Spinal cord (tissue), 10 donors: Measurements from ENCODE around the gene MOB3A. TPM values are rescaled to one million over a fixed set of nuclear protein-coding genes. Genes with fewer than 3 reads are reported as not detected.
"Not testable (repeated sequence)": the region's sequence is repeated elsewhere in the genome, so short reads cannot be mapped to it uniquely, and the experiment has no call there.

Source experiments
- DNase-seq, 6 donors: peaks; one replicate each; pipeline versions ENCODE4 v3.0.0 to v3.0.0-alpha.2; 2013 to 2015; ENCODE audit warnings: low spot score in 6 of 6, low read depth in 4 of 6
- H3K27ac ChIP-seq: one replicate; pipeline ENCODE4 v1.5.1; 2013; ENCODE audit warnings: low read depth, low read length, control low read depth
- H3K27me3 ChIP-seq: one replicate; pipeline ENCODE4 v1.6.1; 2013; ENCODE audit warnings: low read length; ENCODE audit not compliant: control insufficient read depth, insufficient read depth
- H3K36me3 ChIP-seq: one replicate; pipeline ENCODE4 v1.6.1; 2013; ENCODE audit warnings: low read length; ENCODE audit not compliant: control insufficient read depth, insufficient read depth
- H3K4me1 ChIP-seq: one replicate; pipeline ENCODE4 v1.6.1; 2013; ENCODE audit warnings: low read length; ENCODE audit not compliant: control insufficient read depth, insufficient read depth
- H3K4me3 ChIP-seq: one replicate; pipeline ENCODE4 v1.5.1; 2013; ENCODE audit warnings: low read depth, low read length, control low read depth
- H3K9me3 ChIP-seq: one replicate; pipeline ENCODE4 v1.6.1; 2013; ENCODE audit warnings: low read length; ENCODE audit not compliant: control insufficient read depth, insufficient read depth
- WGBS: methylation state at CpG from one replicate; pipeline ENCODE4 v1.1.5; 2013; ENCODE audit warnings: missing lambda C conversion rate; ENCODE audit not compliant: insufficient coverage; 5-methylcytosine and 5-hydroxymethylcytosine counted together
- polyA plus RNA-seq, 2 donors: library from polyadenylated mRNA; unstranded; fragments of 120-200 nt; gene quantifications; one replicate each; pipeline ENCODE4 v1.2.1, GENCODE V29; 2013; ENCODE audit not compliant: insufficient read length in 2 of 2
- total RNA-seq, 2 donors: library from RNA; depleted of rRNA in 1 of 2; stranded (reverse); fragments of 120-200 nt in 1 of 2; fragments of >200 nt in 1 of 2; gene quantifications; one replicate each; pipeline versions ENCODE4 v1.2.3 to v1.2.4, GENCODE V29; 2013 to 2014
- donor health status: healthy.

The MOB3A gene
- total and polyA plus RNA-seq, 4 donors, result 13.3 to 39.4 (median 22.9) TPM

DNA sequence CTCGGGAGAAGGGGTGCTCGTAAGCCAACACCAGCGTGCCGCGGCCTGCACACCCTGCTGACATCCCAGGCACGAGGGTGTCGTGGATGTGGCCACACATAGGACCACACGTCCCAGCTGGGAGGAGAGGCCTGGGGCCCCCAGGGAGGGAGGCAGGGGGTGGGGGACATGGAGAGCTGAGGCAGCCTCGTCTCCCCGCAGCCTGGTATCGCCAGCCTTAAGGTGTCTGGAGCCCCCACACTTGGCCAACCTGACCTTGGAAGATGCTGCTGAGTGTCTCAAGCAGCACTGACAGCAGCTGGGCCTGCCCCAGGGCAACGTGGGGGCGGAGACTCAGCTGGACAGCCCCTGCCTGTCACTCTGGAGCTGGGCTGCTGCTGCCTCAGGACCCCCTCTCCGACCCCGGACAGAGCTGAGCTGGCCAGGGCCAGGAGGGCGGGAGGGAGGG, 3.0 kb upstream of the MOB3A start:
- H3K27ac ChIP-seq, result no peak overlapping the region
- H3K27me3 ChIP-seq, result no peaks in the 10 kb centered on the region
- no peak for DNase-seq
- no peaks in the 10 kb centered on the region for H3K9me3 ChIP-seq
- H3K4me1 ChIP-seq, result peaks cover 34% of the 10 kb centered on the region
- 81% methylated on average over 16 of the region's 16 CpGs for WGBS
- H3K4me3 ChIP-seq, result no peak overlapping the region
- peaks cover 73% of the 10 kb centered on the region for H3K36me3 ChIP-seq

DNA sequence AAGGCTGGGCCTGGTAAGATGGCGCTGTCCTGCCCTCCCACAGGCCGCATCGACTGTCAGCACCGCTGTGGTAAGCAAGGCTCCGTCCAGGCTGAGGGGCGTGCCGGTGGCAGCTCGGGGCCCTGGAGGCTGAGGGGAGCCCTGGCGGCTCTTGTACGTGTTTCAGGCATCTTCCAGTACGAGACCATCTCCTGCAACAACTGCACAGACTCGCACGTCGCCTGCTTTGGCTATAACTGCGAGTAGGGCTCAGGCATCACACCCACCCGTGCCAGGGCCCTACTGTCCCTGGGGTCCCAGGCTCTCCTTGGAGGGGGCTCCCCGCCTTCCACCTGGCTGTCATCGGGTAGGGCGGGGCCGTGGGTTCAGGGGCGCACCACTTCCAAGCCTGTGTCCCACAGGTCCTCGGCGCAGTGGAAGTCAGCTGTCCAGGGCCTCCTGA, 1.8 kb upstream of the MOB3A start:
- H3K36me3 ChIP-seq, result peaks cover 70% of the 10 kb centered on the region
- H3K9me3 ChIP-seq, result no peaks in the 10 kb centered on the region
- no peak overlapping the region for H3K27ac ChIP-seq
- H3K27me3 ChIP-seq, result no peaks in the 10 kb centered on the region
- H3K4me1 ChIP-seq, result peaks cover 45% of the 10 kb centered on the region
- WGBS, result 68% methylated on average over 22 of the region's 23 CpGs
- no peak overlapping the region for H3K4me3 ChIP-seq
- DNase-seq, result no peak

DNA sequence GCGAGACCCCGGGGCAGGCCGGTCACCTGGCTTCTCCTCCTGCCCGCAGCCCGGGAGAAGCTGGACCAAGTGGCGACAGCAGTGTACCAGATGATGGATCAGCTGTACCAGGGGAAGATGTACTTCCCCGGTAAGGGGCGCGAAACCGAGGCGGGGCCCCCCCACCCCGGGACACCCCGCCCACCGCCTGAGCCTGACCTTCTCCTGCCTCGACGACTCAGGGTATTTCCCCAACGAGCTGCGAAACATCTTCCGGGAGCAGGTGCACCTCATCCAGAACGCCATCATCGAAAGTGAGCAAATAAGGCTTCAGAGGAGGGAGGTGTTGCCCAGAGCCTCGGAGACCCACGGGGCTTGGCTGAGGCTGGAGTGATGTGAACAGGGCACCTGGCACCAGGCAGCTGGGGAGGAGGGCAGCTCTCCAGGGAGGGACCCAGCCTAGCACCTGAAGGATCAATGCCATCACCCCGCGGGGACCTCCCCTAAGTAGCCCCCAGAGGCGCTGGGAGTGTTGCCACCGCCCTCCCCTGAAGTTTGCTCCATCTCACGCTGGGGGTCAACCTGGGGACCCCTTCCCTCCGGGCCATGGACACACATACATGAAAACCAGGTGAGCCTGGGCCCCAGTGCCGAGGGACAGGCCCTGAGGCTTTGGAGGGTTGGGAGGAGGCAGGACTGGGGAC, 1.2 kb upstream of the MOB3A start:
- Histone ChIP-seq H3K9me3 (no peaks in the 10 kb centered on the region), H3K4me1 (peaks cover 50% of the 10 kb centered on the region), H3K4me3 (peak overlapping the region; percentile 54), H3K27me3 (no peaks in the 10 kb centered on the region), H3K27ac (peak overlapping the region; percentile 67), H3K36me3 (peaks cover 72% of the 10 kb centered on the region)
- no peak for DNase-seq
- WGBS, result 22% methylated on average over 27 of the region's 30 CpGs

DNA sequence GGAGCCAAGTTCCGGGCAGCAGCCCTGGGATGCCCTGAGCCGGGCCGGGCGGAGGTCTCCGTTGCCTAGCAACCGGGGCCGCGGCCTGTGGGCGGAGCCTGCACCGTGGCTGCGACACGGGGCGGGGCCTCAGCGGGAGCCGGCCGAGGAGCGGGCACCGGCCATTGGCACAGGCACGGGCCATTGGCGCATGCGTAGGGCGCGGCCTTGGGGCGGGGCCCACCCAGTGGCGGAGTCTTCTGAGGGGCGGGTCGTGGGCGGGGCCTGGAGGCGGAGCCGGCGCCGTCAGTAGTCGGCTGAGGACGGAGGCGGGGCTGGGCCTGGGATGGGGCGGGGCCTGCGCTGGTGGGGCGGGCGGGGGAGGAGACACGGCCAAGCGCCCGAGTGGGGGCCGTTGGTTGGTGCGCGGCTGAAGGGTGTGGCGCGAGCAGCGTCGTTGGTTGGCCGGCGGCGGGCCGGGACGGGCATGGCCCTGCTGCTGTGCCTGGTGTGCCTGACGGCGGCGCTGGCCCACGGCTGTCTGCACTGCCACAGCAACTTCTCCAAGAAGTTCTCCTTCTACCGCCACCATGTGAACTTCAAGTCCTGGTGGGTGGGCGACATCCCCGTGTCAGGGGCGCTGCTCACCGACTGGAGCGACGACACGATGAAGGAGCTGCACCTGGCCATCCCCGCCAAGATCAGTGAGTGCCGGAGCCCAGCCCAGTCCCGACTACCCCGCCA, 515 bp upstream of the MOB3A start, which contains the start of gene IZUMO4:
TSS of gene IZUMO4 (plus strand) at position 436 of the 723 bp plus-strand sequence. CDS start at position 467, 31 bp downstream.
- DNase-seq, result peak; percentile 86 to 99 (median 96)
- Histone ChIP-seq H3K4me3 (peak within 1 kb of the TSS; percentile 64), H3K36me3 (peaks cover 67% of the 10 kb centered on the region), H3K4me1 (peaks cover 57% of the 10 kb centered on the region), H3K9me3 (no peaks in the 10 kb centered on the region), H3K27me3 (no peaks in the 10 kb centered on the region), H3K27ac (peak within 1 kb of the TSS; percentile 92)
- WGBS, result under 1% methylated on average over 68 of the region's 70 CpGs

DNA sequence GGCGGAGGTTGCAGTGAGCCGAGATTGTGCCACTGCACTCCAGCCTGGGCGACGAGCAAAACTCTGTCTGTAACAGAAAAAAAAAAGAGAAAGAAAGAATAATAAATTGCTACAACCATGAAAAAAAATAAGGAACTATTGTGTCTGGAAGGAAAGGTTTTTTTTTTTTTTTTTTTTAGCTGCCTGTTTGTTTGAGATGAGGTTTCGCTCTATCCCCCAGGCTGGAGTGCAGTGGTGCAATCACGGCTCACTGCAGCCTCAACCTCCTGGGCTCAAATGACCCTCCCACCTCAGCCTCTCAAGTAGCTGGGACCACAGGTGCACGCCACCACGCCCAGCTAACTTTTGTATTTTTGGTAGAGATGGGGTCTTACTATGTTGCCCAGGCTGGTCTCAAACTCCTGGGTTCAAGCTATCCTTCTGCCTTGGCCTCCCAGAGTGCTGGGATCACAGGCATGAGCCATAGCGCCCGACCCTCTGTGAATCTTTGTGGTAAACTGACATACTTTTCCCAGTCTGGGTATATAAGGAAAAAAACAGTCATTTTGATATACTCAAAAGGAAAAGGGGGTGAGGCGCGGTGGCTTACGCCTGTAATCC, 4.1 kb downstream of the MOB3A start:
- Histone ChIP-seq H3K36me3 (peaks cover 51% of the 10 kb centered on the region), H3K4me1 (peaks cover 61% of the 10 kb centered on the region)
- H3K27me3 ChIP-seq, DNase-seq, H3K4me3 ChIP-seq, H3K27ac ChIP-seq, H3K9me3 ChIP-seq: not testable (repeated sequence)
- 91% methylated on average over 4 of the region's 13 CpGs for WGBS

DNA sequence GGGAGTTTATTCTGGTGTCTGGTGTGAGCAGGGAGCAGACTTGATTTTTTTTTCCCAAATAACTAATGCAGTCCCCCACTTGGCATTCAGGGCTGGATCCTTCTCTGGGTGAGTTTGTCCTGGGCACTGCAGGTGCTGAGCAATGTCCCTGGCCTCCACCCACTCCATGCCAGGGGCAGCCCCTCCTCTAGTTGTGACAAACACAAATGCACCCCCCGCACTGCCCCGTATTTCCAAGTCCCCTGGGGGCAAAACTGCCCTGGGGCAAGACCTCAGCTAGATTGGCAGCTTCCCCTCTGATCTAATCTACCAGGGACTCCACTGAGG, 6.4 kb downstream of the MOB3A start:
- peaks cover 48% of the 10 kb centered on the region for H3K4me1 ChIP-seq
- no peaks in the 10 kb centered on the region for H3K27me3 ChIP-seq
- WGBS, result 51% methylated on average over 2 of the region's 2 CpGs
- H3K36me3 ChIP-seq, result peaks cover 60% of the 10 kb centered on the region
- H3K4me3 ChIP-seq, result no peak overlapping the region
- no peak for DNase-seq
- H3K9me3 ChIP-seq, result no peaks in the 10 kb centered on the region
- no peak overlapping the region for H3K27ac ChIP-seq

DNA sequence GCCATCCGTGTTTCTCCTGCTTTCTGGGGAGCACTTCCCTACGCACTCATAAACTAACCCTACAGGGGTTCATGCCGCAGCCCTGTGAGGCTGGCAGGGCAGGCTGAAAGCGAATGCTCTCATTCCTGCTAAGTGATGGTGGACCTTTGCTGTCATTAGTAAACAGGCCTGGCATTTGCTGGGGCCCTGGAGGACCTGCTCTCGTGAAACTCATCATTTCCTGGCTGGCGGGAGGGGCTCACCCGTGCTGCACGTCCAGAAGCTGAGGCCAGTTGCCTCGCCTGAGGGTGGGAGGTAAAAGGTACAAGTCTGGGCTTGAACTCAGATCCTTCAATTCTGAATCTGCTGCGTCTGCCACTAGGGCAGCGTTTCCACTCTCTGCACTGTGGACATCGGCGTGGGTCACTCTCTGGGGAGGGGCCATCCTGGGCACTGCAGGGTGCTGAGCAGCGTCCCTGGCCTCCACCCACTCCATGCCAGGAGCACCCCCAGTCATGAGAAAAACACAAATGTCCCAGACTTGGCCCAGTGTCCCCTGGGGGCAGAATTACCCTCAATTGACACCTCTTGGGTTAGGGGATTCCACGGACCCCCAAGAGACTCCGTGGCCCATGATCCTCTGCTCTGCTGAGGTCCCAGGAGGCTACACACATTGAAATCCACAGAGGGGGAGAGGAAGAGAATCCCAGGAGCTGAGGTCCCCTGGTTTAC, 7.0 kb downstream of the MOB3A start:
- DNase-seq, result no peak
- WGBS, result 80% methylated on average over 12 of the region's 16 CpGs
- Histone ChIP-seq H3K4me1 (peaks cover 43% of the 10 kb centered on the region), H3K9me3 (no peaks in the 10 kb centered on the region), H3K27ac (no peak overlapping the region), H3K27me3 (no peaks in the 10 kb centered on the region), H3K4me3 (no peak overlapping the region), H3K36me3 (peaks cover 58% of the 10 kb centered on the region)

DNA sequence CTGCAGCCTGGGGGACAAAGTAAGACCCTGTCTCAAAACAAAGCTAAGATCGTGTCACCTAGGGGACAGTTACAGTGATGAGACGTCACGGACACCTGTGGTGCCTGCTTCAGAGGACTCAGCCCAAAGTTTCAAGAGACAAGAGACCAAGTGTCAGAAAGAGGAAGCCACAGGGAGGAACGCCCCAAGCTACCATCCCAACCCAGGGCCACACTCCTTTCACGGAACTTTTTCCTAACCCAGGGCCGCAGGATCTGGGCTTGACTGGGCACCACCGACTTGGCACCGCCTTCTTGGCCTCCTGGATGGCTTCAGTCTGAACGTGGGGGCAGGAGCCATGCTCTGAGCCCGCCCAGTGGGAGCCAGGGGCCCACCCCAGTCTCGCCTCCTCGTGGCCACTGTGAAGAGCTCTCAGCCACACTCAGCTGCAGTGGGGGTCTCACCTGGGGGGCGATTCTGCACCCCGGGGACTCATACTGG, 8.5 kb downstream of the MOB3A start:
- WGBS, result 85% methylated on average over 14 of the region's 14 CpGs
- no peak overlapping the region for H3K27ac ChIP-seq
- no peaks in the 10 kb centered on the region for H3K27me3 ChIP-seq
- H3K9me3 ChIP-seq, result no peaks in the 10 kb centered on the region
- H3K4me3 ChIP-seq, result no peak overlapping the region
- H3K36me3 ChIP-seq, result peaks cover 61% of the 10 kb centered on the region
- no peak for DNase-seq
- H3K4me1 ChIP-seq, result peaks cover 29% of the 10 kb centered on the region
